SK-N-SH (cell line): Measurements from ENCODE around the gene SLC25A29.

Experiments
- EP300 ChIP-seq, 2 experiments: IDR thresholded peaks; 2 replicates each; pipeline versions ENCODE4 v1.4.0 to v1.6.1; 2012; ENCODE audit warnings: borderline replicate concordance in 1 of 2, low read depth in 1 of 2, low read length in 1 of 2
- EZH2phosphoT487 ChIP-seq: fragments of 200-600 bp; sonication (generic); IDR thresholded peaks from 2 replicates; pipeline ENCODE4 v1.6.1; 2017; ENCODE audit warnings: low read depth, mixed run types, mild to moderate bottlenecking, antibody characterized with exemption, moderate library complexity, borderline replicate concordance
- FOXM1 ChIP-seq: IDR thresholded peaks from 2 replicates; pipeline ENCODE4 v1.4.0; 2012; ENCODE audit warnings: low read depth, mild to moderate bottlenecking
- JUND ChIP-seq: IDR thresholded peaks from 2 replicates; pipeline ENCODE4 v1.4.0; 2012
- MEF2A ChIP-seq: IDR thresholded peaks from 2 replicates; pipeline ENCODE4 v1.4.0; 2012; ENCODE audit warnings: low read depth, borderline replicate concordance
- POLR2AphosphoS5 ChIP-seq: IDR thresholded peaks from 2 replicates; pipeline ENCODE4 v1.6.1; 2012; ENCODE audit warnings: low read depth, low read length
- RFX5 ChIP-seq: IDR thresholded peaks from 2 replicates; pipeline ENCODE4 v1.6.1; 2012; ENCODE audit warnings: mild to moderate bottlenecking, improper control_type of control experiment, low read length
- SMC3 ChIP-seq: IDR thresholded peaks from 2 replicates; pipeline ENCODE4 v1.6.1; 2012; ENCODE audit warnings: low read depth, low read length, improper control_type of control experiment
- TF ChIP-seq, protein P1 (sequence below): fragments of 200-600 bp; sonication (generic); IDR thresholded peaks from 2 replicates; pipeline ENCODE4 v1.6.1; 2017; ENCODE audit warnings: antibody characterized with exemption, mild to moderate bottlenecking, moderate library complexity
- TF ChIP-seq, protein P2 (sequence below): fragments of 150-350 bp; IDR thresholded peaks from 2 replicates; pipeline ENCODE4 v1.6.1; 2017; ENCODE audit warnings: antibody characterized with exemption, low read length, low read depth, borderline replicate concordance

DNA sequence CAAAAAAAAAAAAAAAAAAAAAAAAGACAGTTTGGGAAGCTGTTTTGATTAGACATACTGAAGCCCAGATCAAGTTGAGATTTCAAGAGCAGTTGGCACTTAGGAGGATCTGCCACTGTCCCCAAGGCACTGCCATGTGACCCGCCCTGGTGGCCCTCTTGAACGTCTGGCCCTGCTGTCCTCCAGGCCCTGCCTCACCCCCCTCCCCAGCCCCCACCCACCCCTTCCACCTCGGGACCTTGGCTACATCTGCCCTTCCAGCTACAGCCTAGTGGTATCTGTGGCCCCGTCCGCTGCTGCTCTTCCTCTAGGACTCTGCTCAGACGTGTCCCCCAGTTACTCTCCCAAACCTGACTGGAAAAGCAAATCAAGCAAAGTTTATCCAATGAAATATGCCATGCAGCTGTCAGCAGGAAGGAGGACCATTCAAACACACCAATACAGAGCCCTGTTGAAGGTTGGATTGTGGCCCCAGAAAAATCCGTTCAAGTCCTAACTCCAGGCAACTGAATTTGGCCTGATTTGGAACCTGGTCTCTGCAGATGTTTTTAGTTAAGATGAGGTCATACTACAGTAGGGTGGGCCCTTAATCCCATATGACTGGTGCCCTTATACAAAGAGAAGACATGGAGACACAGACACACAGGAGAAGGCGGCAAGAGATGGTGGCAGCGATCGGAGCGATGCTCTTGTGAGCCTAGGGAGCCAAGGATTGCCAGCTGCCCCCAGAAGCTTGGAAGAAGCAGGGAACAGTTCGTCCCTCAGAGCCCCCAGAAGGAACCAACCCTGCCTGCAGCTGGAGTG, 17.7 kb downstream of the SLC25A29 start:
- TF ChIP-seq, protein P1, sequence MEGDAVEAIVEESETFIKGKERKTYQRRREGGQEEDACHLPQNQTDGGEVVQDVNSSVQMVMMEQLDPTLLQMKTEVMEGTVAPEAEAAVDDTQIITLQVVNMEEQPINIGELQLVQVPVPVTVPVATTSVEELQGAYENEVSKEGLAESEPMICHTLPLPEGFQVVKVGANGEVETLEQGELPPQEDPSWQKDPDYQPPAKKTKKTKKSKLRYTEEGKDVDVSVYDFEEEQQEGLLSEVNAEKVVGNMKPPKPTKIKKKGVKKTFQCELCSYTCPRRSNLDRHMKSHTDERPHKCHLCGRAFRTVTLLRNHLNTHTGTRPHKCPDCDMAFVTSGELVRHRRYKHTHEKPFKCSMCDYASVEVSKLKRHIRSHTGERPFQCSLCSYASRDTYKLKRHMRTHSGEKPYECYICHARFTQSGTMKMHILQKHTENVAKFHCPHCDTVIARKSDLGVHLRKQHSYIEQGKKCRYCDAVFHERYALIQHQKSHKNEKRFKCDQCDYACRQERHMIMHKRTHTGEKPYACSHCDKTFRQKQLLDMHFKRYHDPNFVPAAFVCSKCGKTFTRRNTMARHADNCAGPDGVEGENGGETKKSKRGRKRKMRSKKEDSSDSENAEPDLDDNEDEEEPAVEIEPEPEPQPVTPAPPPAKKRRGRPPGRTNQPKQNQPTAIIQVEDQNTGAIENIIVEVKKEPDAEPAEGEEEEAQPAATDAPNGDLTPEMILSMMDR, result no peak
- TF ChIP-seq POLR2AphosphoS5 (no peak), JUND (no peak), FOXM1 (no peak), SMC3 (no peak), RFX5 (no peak), EZH2phosphoT487 (no peak), EP300 (IDR thresholded peaks at IDR 0.05; ENCODE audit: borderline replicate concordance in 1 of 2, low read depth in 1 of 2, low read length in 1 of 2) (no peak), MEF2A (no peak)
- TF ChIP-seq, protein P2, sequence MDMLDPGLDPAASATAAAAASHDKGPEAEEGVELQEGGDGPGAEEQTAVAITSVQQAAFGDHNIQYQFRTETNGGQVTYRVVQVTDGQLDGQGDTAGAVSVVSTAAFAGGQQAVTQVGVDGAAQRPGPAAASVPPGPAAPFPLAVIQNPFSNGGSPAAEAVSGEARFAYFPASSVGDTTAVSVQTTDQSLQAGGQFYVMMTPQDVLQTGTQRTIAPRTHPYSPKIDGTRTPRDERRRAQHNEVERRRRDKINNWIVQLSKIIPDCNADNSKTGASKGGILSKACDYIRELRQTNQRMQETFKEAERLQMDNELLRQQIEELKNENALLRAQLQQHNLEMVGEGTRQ, result no peak
